Dermis blood vessel endothelial cell (primary cell): ENCODE measurements around the gene PLD4. TPM values are rescaled to one million over a fixed set of nuclear protein-coding genes. Genes with fewer than 3 reads are reported as not detected.

Source experiments
- DNase-seq: peaks from one replicate; pipeline ENCODE4 v3.0.0; 2010
- total RNA-seq: library from RNA; depleted of rRNA; stranded (reverse); fragments of >200 nt; gene quantifications from 2 replicates; pipeline ENCODE4 v1.2.3, GENCODE V29; 2014

PLD4 gene
- total RNA-seq, 1 donor from 2014 or later = under 0.01 TPM

DNA sequence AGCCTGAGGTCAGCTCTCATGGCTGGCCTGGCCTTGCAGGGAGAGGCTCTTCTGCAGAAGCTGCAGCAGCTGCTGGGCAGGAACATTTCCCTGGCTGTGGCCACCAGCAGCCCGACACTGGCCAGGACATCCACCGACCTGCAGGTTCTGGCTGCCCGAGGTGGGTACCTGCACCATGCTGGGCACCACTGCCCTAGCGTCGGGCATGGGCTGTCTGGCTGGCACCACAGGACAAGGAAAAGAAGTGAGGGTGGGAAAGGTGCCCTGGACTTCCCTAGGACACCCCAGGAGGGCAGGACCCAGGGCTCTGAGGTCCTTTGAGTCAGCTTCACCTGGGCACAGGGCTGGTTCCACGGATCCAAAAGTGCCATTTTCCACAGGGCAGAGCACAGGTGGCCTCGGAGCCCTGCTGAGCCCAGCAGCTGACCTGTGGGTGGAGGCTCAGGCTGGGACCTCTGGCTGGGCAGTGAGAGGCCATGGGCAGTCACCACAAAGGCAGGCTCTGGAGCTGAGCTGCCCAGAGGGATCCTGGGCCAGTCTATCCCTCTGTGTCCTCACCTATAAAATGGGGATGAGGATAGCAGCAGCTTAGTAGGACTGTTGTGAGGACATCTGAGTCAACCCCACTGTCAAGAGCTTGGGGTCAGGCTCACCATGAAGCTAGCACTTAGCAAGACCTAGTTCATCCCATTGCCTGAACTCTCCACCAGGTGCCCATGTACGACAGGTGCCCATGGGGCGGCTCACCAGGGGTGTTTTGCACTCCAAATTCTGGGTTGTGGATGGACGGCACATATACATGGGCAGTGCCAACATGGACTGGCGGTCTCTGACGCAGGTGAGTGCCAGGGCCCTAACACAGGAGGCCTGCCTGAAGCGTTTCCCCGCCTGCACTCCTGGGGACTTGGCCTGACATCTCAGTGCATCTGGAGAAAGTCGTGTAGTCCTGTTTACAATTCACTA is 4.9 kb downstream of the PLD4 start:
- DNase-seq = no peak

DNA sequence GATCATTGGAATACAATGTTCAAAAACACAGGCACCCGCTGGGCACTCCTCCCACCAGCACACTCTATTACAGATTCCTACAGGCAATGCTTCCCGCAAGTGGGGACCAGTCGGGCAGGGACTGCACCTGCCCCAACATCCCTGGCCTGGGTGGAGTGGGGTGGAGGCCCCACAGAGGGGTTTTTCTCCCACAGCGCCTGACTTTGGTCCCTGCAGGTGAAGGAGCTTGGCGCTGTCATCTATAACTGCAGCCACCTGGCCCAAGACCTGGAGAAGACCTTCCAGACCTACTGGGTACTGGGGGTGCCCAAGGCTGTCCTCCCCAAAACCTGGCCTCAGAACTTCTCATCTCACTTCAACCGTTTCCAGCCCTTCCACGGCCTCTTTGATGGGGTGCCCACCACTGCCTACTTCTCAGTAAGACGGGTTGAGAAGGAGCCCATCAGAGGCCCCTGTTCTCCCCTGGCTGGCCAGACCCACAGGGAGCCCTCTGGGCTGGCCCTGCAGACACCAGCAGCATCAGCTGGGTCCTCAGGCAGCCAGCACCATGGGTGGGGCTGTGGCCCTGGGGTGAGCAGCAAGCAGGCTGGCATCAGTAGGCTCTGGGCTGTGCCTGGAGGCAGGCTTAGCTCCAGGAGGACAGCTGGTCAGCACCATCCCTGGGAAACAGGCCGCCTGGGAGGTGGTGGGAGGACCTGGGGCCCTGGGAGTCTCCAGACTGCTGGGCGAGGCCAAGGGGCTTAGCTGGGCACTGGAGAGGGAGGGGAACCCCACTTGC is 6.0 kb downstream of the PLD4 start:
- no peak for DNase-seq

DNA sequence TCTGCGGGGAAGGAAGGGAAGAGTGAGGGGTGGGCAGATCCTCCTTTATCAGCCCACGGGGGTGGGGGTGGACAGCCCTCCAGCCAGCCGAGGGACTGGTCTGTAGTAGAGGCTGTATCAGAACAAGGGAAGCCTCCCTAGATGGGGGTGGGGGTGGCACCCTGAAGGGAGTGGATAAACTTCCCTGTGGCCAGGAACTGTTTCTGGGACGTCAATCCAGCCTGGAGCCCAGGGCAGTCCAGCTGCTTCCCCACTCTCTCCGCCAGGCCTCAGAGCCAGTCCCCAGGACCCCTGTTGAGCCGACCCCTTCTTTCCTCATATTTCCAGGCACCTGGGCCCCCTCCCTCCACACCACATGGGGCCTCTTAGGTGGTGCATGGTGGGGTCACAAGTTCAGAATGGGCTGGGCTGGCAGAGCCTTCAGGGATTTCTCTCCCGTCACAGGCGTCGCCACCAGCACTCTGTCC is 6.7 kb downstream of the PLD4 start:
- no peak for DNase-seq

DNA sequence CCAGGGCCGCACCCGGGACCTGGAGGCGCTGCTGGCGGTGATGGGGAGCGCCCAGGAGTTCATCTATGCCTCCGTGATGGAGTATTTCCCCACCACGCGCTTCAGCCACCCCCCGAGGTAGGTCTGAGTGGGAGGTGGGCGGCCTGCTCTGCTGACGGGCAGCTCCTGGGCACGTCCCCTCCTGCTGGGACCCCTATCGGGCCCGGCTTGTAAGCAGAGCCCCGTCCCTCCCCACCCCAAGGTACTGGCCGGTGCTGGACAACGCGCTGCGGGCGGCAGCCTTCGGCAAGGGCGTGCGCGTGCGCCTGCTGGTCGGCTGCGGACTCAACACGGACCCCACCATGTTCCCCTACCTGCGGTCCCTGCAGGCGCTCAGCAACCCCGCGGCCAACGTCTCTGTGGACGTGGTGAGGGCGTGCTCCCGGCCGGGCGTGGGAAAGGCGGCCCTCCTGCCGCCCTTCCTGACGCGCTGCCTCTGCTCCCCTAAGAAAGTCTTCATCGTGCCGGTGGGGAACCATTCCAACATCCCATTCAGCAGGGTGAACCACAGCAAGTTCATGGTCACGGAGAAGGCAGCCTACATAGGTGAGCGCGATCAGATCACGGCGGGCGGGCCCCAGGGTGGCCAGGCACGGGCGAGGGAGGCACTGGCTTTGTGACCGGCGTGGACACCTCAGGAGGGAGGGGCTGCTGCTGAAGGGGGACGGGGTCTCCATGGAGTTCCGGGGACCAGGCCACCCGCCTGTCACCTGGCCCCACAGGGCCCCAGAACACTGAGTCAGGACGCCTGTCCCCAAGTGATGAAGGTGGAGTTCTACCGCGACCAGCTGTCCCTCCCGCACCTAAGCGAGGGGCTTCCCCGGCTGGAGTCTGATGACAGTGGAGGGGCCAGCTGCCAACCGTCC is 7.3 kb downstream of the PLD4 start:
- DNase-seq = peak; percentile 10

DNA sequence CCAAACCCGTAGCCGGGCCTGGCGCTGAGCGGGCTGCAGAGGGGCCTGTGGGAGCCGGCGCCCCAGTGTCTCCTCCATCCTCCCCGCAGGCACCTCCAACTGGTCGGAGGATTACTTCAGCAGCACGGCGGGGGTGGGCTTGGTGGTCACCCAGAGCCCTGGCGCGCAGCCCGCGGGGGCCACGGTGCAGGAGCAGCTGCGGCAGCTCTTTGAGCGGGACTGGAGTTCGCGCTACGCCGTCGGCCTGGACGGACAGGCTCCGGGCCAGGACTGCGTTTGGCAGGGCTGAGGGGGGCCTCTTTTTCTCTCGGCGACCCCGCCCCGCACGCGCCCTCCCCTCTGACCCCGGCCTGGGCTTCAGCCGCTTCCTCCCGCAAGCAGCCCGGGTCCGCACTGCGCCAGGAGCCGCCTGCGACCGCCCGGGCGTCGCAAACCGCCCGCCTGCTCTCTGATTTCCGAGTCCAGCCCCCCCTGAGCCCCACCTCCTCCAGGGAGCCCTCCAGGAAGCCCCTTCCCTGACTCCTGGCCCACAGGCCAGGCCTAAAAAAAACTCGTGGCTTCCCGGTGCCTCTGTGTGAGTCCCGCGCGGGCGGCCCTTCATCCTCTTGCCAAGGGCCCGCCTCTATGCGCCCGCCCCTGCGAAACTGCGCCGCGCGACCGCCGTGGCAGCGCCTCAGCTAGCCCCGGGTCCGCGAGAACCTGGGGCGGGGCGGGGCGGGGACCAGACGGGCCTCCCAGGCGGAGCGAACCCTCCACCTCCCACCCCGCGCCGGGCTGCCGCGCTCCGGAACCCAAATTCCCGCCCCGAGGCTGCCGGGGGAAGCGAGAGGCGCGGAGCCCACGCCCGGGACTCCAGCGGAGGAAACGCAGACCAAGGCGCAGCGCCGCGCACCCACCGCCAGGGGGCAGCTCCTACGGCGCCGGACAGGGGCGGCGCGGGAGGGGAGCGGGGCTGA is 8.3 kb downstream of the PLD4 start:
- peak; percentile 80 for DNase-seq

DNA sequence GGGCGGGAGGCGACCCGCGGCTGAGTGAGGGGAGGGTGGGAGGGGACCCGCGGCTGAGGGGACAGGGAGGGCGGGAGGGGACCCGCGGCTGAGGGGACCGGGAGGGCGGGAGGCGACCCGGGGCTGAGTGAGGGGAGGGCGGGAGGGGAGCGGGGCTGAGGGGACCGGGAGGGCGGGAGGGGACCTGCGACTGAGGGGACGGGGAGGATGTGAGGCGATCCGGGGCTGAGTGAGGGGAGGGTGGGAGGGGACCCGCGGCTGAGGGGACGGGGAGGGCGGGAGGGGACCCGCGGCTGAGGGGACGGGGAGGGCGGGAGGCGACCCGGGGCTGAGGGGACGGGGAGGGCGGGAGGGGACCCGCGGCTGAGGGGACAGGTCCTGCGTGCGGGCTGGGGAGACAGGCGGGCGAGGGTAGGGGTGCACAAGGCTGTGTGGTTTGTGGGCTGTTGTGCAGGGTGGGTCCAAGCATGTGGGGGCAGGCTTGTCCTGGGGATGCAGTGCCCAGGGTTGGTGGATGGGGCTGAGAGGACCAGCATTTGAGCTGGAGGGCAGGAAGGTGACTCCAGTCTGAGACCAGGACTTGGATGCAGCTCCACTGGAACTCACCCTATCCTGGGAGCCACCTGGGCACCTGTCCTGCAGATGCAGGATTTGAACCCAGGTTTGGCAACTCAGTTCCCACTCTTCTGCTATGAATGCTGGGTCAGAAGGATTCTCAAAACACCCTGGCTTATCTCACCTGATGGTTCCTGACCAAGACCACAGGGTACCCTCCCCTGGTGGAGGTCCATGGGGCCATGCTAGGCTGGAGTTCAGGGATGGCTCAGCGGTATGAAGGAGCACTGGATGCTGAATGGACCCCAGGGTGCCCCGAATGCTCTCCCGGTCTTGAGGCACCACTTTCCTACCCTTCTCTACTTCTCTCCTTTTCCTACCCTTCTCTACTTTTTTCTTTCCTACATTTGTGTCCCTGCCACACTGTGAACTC is 9.4 kb downstream of the PLD4 start:
- no peak for DNase-seq

DNA sequence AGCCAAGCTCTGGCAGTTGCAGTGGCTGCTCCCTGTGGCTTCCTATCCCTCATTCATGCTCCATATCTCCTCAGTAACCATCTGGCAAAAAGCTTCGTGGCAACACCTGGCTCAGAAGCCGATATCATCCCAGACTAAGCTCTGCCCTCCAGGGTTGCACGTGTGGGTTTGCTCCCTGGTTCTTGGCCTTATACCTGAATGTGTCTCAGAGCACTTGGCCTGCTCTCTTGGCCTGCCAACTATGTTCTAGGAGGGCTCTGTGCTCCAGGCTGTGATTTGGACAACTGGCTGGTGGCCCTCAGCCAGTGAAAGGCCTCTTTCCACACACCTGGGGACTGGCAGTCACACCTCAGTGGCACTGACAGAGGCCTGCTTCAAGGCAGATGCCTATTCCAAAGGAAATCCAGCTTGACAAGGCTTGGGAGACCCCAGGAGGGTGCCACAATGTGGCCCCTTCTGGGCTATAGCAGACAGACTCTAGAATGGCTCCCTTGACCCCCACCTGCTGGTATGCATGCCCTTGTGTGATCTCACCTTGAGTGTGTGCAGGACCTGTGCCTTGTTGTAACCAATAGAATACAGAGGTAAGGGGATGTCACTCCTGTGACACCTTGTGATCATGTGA is 10.5 kb downstream of the PLD4 start:
- no peak for DNase-seq

DNA sequence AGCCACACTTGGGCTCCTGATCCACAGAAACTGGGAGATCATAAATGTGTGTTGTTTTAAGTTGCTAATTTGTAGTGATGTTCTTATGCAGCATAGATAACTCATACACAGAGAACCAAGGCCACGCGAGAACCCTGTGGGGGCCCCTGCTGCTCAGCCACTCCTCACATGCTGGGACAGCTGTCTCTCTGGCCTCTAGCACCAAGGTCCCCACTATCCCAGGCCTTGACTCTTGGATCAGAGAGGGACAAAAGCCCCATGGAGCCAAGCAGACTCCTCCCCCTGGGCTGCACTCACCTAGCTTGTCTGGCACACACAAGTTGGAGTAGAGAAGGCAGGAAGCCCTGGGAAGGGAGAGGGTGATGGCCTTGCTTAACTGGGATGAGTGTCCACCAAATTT is 11.3 kb downstream of the PLD4 start:
- DNase-seq = no peak

DNA sequence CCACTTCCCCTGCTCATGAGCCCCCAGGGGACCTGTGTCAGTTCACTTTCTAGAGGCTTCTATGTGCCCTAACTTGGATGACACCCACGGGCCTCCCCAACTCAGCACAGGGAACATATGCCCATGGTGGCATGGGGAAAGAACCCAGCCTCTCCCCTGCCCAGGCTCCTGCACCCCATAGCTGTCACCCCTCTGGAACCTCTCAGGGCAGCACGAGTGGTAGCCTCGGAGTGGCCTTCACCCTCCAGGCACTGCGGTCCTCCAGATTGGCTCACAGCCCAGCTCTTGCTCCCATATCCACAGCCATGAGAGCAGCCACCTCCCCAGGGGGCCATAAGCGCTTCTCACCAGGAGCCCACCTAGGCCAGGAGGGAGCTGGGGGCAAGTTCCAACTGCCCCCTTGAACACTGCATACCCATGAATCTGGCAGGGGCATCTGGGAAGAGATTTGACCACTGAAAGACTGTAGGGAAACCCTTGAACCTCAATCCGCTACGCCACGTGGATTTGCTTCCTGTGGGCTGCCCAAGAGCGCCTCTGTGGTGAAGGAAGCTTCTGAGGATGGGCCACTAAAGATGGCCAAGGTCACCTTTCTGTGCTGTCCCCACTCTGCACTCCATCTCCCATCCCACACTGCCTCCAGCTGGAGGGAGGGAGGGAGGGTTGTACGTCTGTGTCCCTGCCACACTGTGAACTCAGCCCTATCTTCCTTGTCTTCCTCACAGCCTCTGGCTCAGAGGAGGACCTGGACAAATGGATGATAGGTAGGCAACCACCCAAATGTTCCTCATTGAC is 11.9 kb downstream of the PLD4 start:
- no peak for DNase-seq

DNA sequence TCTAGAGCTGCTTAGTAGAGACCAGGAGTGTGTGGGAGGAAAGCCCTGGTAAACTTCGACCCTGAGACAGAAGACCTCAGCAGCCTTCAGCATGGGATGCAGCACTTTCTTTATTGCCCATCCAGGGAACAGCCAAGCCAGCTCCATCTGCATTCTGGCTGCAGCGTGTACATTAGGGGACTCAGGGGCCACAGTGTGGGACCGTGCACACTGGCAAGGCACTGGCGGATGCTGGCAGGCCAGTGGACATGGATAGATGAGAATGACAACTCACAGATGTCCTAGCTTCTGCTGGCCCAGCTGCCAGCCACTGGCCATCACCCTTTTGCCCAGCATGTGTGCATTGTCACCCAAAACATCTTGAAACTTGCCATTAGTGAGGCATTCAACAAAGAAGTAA is 12.5 kb downstream of the PLD4 start:
- DNase-seq = no peak

DNA sequence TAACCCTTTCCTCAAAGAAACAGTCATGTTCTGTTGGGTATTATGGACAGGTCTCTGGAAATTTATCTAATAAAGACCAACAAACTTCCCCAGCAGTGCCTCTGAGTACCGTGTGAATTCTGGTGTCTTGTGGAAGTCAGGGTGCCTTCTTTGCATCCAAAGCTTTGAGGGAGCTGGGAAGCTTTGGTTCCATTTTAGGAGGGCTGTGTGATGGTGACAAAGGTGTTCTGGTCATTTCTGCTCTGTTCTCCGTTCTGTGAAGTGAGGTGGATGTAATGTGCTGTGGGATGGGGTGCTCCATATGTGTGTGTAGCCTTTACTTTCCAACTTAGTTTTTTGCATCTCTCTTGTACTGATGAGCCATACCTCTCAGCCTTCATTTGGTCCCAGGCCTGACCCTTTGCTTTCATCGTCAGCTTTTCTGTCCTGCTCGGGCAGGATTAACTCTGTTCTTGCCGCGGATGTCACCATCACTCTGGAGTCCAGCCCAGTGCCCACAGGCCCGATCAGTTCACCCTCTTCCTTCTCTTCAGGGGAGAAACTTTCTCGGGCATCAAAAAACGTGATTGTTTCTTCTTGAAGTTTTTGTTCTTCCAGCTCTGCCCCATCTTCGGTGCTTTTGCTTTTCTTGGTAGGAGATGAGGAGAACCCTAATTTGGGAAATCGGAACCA is 13.2 kb downstream of the PLD4 start:
- DNase-seq = no peak

DNA sequence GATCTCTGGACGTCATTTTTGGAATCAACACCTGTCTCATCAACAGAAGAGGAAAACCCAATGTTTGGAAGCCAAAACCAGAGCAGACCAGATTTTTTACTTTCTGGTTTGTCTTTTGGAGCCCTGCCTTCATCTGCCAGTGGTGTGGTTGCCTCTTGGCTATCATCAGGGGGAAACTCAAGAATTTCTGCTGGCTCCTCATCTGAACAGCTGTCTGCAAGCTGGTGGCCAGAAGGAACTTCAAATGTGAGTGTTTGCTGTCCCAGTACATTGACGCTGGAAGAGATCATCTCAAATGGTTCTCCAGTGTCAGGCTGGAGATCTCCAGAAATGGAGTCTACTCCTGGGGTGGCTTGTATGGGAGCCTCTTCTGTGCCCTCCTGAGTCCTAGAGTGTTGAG is 13.8 kb downstream of the PLD4 start:
- DNase-seq = no peak

DNA sequence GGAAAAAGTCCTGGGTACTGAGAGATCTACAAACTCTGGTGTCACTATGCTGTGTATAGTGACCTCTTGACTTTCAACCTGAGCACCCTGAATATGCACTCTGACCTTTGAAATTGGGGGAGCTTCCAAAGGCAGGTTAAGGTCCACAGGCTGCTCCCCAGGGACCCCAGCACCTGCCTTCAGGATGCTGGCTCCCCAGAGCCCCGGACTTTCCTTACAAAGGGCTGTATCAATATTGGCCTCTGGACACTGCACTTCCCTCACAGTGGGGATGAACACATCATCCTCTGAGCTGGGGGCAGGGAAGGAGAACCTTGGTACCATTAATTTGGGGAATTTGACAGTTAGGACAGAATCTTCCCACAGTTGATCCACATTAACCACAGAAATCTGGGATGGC is 14.3 kb downstream of the PLD4 start:
- no peak for DNase-seq

DNA sequence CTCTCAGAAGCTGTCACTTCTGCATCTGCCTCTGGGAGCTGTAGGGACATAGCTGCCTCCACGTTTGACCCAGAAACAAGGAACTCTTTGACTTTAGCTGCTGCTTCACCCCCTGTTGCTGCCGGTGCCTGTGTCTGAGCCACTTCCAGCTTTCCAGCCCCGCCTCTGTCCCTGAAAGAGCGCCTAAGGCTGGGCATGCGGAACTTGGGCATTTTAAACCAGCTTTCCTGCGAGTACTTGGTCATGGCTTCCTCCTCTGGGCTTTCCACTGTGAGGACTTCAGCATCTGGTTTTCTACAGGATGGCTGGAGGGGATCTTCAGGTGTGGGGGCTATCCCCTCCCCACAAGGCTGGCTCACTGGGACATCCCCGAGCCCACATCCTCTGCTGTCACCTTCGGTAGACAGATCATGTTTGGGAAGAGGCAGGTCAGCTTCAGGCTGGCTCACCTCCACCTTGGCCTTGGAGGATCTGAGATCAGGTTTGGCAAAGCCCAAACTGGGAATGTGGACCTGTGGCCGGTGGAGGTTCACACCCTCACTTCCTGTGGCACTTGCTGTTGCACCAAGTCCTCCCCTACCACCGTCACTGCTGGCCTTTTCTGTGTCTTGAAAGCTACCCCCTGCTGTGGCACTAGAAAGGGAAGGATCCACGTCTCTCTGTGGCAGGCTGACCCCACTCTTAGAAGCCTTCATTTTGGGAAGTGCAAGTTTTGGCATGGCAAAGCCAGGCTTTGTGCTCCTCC is 15.2 kb downstream of the PLD4 start:
- no peak for DNase-seq

DNA sequence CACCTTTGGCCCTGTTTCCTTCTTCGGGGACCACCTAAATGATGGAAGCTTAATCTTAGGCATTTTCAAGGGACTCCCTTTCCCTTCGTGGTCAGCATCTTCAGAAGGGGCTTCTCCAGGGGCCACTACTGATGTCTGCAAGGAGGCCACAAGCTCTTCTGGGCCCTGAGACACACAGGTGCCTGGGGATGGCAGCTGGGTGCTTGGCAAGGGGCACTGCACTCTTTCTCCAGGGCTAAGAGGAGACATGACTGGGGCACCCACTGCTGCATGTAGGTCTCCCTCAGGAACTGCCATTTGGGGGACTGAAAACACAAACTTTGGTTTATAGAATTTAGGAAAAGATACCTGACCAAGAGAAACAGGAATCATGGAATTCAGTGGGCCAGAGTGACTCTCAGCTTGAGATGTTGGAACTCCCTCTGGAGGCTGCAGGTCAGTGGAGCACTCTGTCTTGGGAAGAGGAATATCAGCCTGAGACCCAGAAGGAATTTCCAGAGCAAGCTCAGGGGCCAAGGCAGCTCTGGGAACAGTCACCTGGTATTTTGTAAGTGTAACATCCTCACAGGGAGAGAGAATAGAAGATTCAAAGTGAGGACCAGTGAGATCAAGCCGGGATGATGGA is 16.0 kb downstream of the PLD4 start:
- peak; percentile 12 for DNase-seq

DNA sequence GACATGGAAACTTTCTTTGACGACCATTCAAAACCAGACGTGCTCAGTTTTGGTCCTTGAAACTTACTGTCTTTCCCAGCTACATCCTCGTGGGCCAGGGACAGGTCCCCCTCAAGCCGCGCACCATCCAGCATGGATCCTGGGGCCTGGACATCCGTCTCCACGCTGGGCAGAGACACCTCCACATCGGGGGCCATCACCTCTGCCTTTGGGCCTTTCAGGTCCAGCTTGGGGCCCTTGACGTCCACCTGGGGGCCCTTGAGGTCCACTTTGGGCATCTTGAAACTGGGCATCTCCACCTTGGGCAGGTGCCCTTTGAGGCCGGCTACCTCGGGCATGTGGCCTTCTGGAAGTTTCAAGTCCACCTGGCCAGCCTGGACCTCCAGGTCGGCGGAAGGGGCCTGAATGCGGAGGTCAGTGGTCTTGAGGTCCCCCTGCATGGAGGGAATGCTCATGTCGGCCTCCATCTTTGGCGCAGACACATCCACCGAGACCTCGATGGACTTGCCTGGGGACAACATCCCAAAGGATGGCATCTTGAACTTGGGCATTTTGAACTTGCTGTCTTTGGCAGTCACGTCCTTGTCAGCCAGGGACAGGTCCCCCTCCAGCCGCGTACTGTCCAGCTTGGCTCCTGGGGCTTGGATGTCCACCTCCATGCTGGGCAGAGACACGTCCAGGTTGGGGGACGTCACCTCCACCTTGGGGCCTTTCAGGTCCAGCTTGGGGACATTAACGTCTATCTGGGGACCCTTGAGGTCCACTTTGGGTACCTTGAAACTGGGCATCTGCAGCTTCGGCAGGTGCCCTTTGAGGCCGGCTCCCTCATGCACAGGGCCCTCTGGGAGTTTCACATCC is 17.1 kb downstream of the PLD4 start:
- no peak for DNase-seq
